NOMO-1 treated with dmso at 0.1 percent for 144 hours (cell line): Measurements from ENCODE around the gene ZBTB8B.
"Not testable (repeated sequence)": the region's sequence is repeated elsewhere in the genome, so short reads cannot be mapped to it uniquely, and the experiment has no call there.

Experiments
- DNase-seq: peaks from one replicate; lab custom pipeline; 2025; ENCODE audit not compliant: unreplicated experiment; lab: John Stamatoyannopoulos, UW

The ZBTB8B gene

DNA sequence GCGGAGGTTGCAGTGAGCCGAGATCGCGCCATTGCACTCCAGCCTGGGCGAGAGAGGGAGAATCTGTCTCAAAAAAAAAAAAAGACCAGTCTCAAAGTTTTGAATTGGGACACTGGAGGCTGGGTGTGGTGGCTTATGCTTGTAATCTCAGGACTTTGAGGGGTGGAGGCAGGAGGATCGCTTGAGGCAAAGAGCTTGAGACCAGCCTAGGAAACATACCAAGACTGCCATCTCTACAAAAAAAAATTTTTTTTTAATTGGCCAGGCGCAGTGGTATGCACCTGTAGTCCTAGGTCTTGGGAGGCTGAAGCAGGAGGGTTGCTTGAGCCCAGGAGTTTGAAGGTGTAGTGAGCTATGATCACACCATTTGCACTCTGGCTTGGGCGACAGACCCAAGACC is 3.9 kb downstream of the ZBTB8B start:
- DNase-seq, result no peak

DNA sequence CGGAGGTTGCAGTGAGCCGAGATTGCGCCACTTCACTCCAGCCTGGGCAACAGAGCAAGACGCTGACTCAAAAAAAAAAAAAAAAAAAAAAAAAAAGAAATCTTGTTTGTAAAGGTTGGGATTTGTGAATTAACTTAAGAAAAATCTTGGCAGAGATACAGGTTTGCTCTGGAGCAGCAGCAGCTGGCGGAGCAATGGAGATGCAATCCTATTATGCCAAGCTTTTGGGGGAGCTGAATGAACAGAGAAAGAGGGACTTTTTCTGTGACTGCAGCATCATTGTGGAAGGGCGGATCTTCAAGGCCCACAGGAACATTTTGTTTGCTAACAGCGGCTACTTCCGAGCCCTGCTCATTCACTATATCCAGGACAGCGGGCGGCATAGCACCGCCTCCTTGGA is 5.6 kb downstream of the ZBTB8B start:
- DNase-seq, result no peak

- DNase-seq, result no peak
Measured at GRCh38 chr1:32470991-32471694, 6.3 kb downstream of the ZBTB8B start.

- DNase-seq, result no peak
Measured at GRCh38 chr1:32471695-32472362, 7.0 kb downstream of the ZBTB8B start.

- not testable (repeated sequence) for DNase-seq
Measured at GRCh38 chr1:32472966-32473365, 8.1 kb downstream of the ZBTB8B start.

GRCh38 chr1:32474954-32475353 is 10.1 kb downstream of the ZBTB8B start:
- DNase-seq, result no peak

GRCh38 chr1:32480003-32480402 is 15.1 kb downstream of the ZBTB8B start:
- no peak for DNase-seq

DNA sequence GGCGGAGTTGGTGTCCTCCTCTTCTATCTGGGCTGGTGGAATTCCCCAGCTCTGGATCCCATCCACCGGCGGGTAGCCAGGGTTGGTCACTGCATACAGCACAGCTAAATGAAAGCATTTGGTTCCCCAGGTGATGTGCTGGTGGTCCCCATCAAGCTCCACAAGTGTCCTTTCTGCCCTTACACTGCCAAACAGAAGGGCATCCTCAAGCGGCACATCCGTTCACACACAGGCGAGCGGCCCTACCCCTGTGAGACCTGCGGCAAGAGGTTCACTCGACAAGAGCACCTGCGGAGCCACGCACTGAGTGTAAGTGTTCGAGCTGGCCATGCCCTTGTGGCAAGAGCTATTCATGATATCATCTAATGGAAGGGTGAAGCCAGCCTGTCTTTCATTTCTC is 15.9 kb downstream of the ZBTB8B start:
- DNase-seq, result no peak

GRCh38 chr1:32481788-32482187 is 16.9 kb downstream of the ZBTB8B start:
- DNase-seq, result not testable (repeated sequence)

GRCh38 chr1:32485554-32486255 is 20.8 kb downstream of the ZBTB8B start:
- no peak for DNase-seq

- no peak for DNase-seq
Measured at GRCh38 chr1:32486463-32487113, 21.7 kb downstream of the ZBTB8B start.

GRCh38 chr1:32487182-32487581 is 22.3 kb downstream of the ZBTB8B start:
- no peak for DNase-seq

DNA sequence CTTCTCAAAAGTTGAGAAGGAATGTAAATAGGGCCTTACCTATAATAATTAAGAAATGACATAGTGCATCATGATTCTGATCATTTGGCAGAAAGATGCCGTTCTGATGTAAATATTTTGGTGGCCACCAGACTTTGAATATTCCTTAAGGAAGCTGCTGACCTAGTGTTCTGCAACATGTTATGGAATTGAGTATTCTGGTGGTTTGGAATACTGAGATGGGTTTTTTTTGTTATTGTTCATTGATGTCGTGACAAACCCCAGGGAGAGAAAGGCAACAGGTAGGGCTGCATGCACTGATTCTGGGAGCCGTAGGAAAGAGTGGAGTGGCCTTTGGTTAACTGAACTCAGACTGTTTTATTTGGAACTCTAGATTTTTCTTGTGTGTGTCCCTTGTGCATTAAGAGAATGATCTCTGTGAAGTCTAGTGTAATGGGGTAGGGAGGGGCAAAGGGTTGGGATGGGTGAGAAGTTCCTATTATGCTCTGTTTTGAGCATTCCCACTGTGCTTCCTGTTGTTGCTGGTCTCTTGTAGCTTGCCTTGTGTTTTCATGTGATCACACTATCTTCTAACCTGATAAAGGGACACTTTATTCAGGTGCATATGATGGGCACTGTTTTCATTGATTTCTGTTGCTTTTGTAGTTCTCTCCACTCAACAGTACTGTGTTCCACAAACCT is 25.0 kb downstream of the ZBTB8B start:
- no peak for DNase-seq

GRCh38 chr1:32491386-32491785 is 26.5 kb downstream of the ZBTB8B start:
- DNase-seq, result no peak

GRCh38 chr1:32494196-32494595 is 29.3 kb downstream of the ZBTB8B start:
- no peak for DNase-seq

DNA sequence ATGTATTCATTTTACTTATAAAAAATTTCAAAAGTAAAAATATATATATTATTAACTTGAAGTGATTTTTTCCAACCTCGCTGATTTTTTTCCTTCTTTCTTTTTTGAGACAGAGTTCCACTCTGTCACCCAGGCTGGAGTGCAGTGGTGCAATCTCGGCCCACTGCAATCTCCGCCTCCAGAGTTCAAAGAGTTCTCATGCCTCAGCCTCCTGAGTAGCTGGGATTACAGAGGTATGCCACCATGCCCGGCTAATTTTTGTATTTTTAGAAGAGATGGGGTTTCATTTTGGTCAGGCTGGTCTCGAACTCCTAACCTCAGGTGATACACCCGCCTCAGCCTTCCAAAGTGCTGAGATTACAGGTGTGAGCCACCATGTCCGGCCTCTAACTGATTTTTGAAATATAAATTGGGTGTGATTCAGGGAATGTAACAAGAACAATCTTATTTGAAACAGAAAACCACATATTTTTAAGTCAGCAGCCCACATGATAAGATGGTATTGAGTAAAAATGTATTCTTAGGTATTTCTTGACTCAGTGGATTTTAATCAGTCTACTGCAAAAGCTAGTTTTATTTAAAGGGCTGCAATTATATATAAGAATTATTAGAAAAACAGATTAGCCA is 30.0 kb downstream of the ZBTB8B start:
- DNase-seq, result no peak

GRCh38 chr1:32496127-32496526 is 31.3 kb downstream of the ZBTB8B start:
- no peak for DNase-seq

- DNase-seq, result no peak
Measured at GRCh38 chr1:32498751-32499150, 33.9 kb downstream of the ZBTB8B start.

GRCh38 chr1:32500387-32501209 is 35.7 kb downstream of the ZBTB8B start:
- peak; percentile 73 for DNase-seq

DNA sequence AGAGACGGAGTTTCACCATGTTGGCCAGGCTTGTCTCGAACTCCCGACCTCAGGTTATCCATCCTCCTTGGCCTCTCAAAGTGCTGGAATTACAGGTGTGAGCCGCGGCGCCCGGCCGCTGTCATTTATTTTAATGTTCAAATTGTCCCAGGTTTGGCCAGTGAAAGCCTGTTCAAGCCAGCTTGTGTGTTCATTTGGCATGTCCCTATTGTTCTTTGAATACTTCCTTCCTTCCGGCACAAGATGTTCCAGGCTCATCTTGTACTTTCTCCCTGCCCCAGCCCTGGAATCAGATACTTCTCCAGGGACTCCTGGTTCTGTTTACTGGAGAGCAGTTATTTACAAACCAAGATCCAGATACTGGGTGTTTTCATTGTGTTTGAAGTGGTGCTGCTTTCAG is 37.0 kb downstream of the ZBTB8B start:
- DNase-seq, result no peak
